LNCaP clone FGC (cell line): ENCODE results near the gene EBNA1BP2.
"Not testable (repeated sequence)": the region's sequence is repeated elsewhere in the genome, so short reads cannot be mapped to it uniquely, and the experiment has no call there.

ENCODE experiments used
- DNase-seq: peaks from one replicate; pipeline ENCODE4 v3.0.0-alpha.2; 2011; ENCODE audit warnings: low read depth
- H3K4me3 ChIP-seq: 2 replicates; pipeline ENCODE4 v1.5.1; 2011; ENCODE audit warnings: mild to moderate bottlenecking, low read depth, low read length, control low read depth
- TF ChIP-seq, protein P1 (sequence below): IDR thresholded peaks from 2 replicates; pipeline ENCODE4 v1.5.1; 2012; ENCODE audit warnings: mild to moderate bottlenecking; ENCODE audit not compliant: control insufficient read depth, insufficient read depth; ENCODE audit errors: extremely low read depth

The EBNA1BP2 gene

GRCh38 chr1:43171876-43172526 is at the start of gene EBNA1BP2, which contains the start of gene CFAP57:
EBNA1BP2 (minus strand) TSS chr1:43172290; CDS start chr1:43172118, 172 bp downstream.
CFAP57 (plus strand) TSS chr1:43172330; CDS start chr1:43172754, 424 bp downstream.
- DNase-seq, result peak; percentile 94

GRCh38 chr1:43221797-43222196 is 49.7 kb upstream of the EBNA1BP2 start:
- TF ChIP-seq, protein P1, sequence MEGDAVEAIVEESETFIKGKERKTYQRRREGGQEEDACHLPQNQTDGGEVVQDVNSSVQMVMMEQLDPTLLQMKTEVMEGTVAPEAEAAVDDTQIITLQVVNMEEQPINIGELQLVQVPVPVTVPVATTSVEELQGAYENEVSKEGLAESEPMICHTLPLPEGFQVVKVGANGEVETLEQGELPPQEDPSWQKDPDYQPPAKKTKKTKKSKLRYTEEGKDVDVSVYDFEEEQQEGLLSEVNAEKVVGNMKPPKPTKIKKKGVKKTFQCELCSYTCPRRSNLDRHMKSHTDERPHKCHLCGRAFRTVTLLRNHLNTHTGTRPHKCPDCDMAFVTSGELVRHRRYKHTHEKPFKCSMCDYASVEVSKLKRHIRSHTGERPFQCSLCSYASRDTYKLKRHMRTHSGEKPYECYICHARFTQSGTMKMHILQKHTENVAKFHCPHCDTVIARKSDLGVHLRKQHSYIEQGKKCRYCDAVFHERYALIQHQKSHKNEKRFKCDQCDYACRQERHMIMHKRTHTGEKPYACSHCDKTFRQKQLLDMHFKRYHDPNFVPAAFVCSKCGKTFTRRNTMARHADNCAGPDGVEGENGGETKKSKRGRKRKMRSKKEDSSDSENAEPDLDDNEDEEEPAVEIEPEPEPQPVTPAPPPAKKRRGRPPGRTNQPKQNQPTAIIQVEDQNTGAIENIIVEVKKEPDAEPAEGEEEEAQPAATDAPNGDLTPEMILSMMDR, result no peak
- no peak overlapping the region for H3K4me3 ChIP-seq
- no peak for DNase-seq

More at GRCh38 chr1:43171876-43172526, at the start of gene EBNA1BP2, which contains the start of gene CFAP57:
- peak within 1 kb of the TSS; percentile 100 for H3K4me3 ChIP-seq
- TF ChIP-seq, protein P1, result no peak

GRCh38 chr1:43220905-43221778 is 49.1 kb upstream of the EBNA1BP2 start:
- TF ChIP-seq, protein P1, result no peak
- DNase-seq, result no peak
- no peak overlapping the region for H3K4me3 ChIP-seq

DNA sequence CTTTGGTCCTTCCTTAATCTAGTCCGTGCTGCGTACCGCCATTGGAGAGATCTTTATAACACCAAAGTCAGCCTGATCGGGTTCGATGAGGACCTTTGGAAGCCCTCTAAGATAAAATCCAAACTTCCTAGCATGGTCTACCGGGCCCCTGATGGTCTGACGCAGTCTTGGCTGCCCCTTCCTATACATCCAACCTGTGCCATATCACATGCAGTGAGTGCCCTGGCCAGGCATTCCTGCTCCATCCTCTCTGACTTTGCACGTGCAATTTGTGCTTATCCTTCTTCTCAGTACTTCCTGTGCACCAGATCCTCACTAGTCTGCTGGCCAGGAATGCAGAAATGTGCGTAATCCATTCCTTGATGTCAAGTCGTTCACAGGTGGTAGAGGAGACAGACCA is 45.7 kb upstream of the EBNA1BP2 start:
- no peak overlapping the region for H3K4me3 ChIP-seq
- no peak for DNase-seq
- TF ChIP-seq, protein P1, result no peak

GRCh38 chr1:43214501-43215444 is 42.7 kb upstream of the EBNA1BP2 start:
- no peak overlapping the region for H3K4me3 ChIP-seq
- TF ChIP-seq, protein P1, result no peak
- no peak for DNase-seq

DNA sequence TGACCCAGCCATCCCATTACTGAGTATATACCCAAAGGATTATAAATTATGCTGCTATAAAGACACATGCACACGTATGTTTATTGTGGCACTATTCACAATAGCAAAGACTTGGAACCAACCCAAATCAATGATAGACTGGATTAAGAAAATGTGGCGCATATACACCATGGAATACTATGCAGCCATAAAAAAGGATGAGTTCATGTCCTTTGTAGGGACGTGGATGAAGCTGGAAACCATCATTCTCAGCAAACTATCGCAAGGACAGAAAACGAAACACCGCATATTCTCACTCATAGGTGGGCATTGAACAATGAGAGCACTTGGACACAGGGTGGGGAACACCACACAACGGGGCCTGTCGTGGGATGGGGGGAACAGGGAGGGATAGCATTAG is 36.2 kb upstream of the EBNA1BP2 start:
- H3K4me3 ChIP-seq, DNase-seq: not testable (repeated sequence)
